ENCODE data around the gene CAMK1.

GRCh38 chr3:9769012-9769411 is 735 bp downstream of the CAMK1 start:
- TF ChIP-seq CTCF (IDR thresholded peaks at IDR 0.05) (no peak), REST (IDR thresholded peaks at IDR 0.05; ENCODE audit: insufficient read depth in 1 of 2, low read depth in 2 of 2, low read length in 1 of 2) (no peak), POLR2AphosphoS5 (IDR thresholded peaks at IDR 0.05; ENCODE audit: low read depth, low read length) (no peak)

Data from Panc1 (cell line).